ENCODE measurements around the gene CASK. TPM values are rescaled to one million over a fixed set of nuclear protein-coding genes. Genes with fewer than 3 reads are reported as not detected.

CASK gene
- total and polyA plus RNA-seq, 8 donors = 7.3 to 82.0 (median 32.3) TPM

DNA sequence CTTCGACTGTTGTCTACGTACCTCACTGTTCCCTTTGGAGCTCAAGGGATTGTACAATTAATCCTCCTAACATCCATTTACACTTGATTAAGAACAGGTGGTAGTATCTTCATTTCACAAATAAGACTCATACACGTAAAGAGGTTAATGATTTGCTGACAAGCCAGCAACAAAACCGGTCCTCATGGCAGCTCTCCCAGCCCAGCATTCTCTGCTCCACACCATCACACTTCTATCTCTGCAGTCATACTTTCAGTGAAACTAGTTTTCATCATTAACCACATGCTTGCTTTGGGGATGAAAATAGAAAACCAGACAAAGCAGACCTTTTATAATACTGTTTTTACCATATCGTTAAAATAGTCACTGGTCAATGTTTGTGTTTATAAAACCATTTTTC, 28.7 kb upstream of the CASK start:
- no peak overlapping the region for H3K4me3 ChIP-seq
- no peak overlapping the region for H3K27ac ChIP-seq
- 56 to 62% (median 61%) methylated on average over 5 of the region's 5 CpGs for WGBS, 5 donors
- DNase-seq = no peak
- H3K27me3 ChIP-seq = no peaks in the 10 kb centered on the region
- no peaks in the 10 kb centered on the region for H3K36me3 ChIP-seq
- intact Hi-C loops (cut with DNase I; ENCODE audit: low total_unique reads) = no loop called here
- H3K4me1 ChIP-seq = no peaks in the 10 kb centered on the region
- no peak for TF ChIP-seq POLR2A (IDR thresholded peaks at IDR 0.05)
- TF ChIP-seq, protein P1, sequence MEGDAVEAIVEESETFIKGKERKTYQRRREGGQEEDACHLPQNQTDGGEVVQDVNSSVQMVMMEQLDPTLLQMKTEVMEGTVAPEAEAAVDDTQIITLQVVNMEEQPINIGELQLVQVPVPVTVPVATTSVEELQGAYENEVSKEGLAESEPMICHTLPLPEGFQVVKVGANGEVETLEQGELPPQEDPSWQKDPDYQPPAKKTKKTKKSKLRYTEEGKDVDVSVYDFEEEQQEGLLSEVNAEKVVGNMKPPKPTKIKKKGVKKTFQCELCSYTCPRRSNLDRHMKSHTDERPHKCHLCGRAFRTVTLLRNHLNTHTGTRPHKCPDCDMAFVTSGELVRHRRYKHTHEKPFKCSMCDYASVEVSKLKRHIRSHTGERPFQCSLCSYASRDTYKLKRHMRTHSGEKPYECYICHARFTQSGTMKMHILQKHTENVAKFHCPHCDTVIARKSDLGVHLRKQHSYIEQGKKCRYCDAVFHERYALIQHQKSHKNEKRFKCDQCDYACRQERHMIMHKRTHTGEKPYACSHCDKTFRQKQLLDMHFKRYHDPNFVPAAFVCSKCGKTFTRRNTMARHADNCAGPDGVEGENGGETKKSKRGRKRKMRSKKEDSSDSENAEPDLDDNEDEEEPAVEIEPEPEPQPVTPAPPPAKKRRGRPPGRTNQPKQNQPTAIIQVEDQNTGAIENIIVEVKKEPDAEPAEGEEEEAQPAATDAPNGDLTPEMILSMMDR (IDR thresholded peaks at IDR 0.05) = no peak
- no peak for TF ChIP-seq EP300 (IDR thresholded peaks at IDR 0.05)
- TF ChIP-seq POLR2AphosphoS5 (IDR thresholded peaks at IDR 0.05) = no peak
- H3K9me3 ChIP-seq = no peaks in the 10 kb centered on the region

DNA sequence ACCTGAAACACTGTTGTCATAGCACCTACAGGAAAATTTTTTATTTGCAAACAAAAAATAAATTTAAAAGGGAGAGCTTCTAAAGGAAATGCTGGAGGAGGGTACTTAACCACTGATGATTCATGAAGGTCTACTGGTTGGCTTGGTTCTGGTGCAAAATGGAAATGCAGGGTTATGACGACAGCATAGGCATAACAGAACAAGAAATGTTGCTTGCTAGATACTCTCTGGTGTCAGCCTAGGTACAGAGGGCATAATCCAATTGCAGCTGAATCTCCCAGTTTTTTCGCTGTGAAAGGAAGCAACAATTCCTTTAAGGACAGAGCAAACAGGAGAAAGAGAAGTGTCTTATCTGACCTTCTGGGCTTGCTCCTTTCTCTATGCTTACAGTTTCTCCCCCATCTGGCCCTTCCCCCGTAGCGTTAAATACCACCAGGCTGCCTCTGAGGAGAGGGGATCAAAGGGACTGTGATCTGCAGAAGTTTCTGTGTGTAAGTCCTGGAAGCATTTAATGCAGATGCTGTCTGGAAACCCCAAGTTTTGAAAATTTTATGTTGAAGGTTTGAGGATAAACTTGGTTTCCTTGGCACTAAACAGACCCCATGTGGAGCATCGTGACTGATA, 23.7 kb upstream of the CASK start:
- H3K4me3 ChIP-seq = no peak overlapping the region
- no peaks in the 10 kb centered on the region for H3K27me3 ChIP-seq
- H3K4me1 ChIP-seq = no peaks in the 10 kb centered on the region
- 62 to 92% (median 82%) methylated on average over 5 of the region's 5 CpGs for WGBS, 5 donors
- no peak overlapping the region for H3K27ac ChIP-seq
- intact Hi-C loops (cut with DNase I; ENCODE audit: low total_unique reads) = no loop called here
- no peaks in the 10 kb centered on the region for H3K36me3 ChIP-seq
- no peaks in the 10 kb centered on the region for H3K9me3 ChIP-seq
- no peak for TF ChIP-seq EP300 (IDR thresholded peaks at IDR 0.05)
- TF ChIP-seq, protein P1 (IDR thresholded peaks at IDR 0.05) = no peak
- no peak for DNase-seq

DNA sequence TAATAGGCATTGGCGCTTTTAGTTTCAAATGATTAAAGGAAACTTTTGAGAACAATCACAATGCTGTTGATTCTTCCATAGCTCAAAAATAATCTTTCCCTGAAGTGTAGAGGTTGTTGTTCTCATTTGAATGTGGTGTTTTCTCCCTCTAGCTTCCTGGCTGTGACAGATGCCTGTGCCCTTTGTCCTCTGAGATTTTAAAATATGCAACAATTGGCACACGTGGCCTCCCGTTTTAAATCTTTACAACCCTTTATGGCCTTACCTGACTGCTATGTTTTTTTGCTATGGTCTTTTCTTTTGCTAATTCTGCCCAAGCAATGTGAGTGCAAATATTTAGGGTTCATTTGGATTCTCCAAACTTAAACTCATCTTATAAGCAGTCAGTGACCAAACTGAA, 22.9 kb upstream of the CASK start:
- Histone ChIP-seq H3K4me3 (no peak overlapping the region), H3K27ac (no peak overlapping the region), H3K36me3 (no peaks in the 10 kb centered on the region), H3K4me1 (no peaks in the 10 kb centered on the region), H3K27me3 (no peaks in the 10 kb centered on the region), H3K9me3 (no peaks in the 10 kb centered on the region)
- peak in 1 of 2 donors; percentile 14 for DNase-seq
- 36 to 68% (median 54%) methylated on average over 3 of the region's 3 CpGs for WGBS, 5 donors
- TF ChIP-seq, protein P1 (IDR thresholded peaks at IDR 0.05) = no peak
- TF ChIP-seq POLR2AphosphoS5 (IDR thresholded peaks at IDR 0.05) = no peak
- TF ChIP-seq EP300 (IDR thresholded peaks at IDR 0.05) = no peak
- TF ChIP-seq POLR2A (IDR thresholded peaks at IDR 0.05) = no peak
- intact Hi-C loops (cut with DNase I; ENCODE audit: low total_unique reads) = no loop called here

DNA sequence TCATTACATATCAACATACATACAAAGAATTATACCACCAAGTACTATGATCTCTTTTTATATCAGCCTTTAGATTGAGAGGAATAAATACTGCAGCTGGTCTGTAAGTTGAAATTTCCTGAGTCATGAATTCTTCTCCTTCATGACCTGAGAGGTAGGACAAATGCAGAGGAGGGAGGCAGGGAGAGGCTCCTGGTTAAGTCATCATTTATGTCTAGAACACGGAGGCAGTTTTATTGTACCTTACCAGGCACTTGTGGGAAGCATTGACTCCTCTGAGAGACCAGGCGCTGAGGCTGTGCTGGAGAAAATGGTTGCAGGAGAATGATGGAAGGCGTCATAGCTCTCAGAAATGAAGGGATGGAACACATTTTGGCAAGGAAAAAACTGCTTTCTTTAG, 12.5 kb upstream of the CASK start:
- Histone ChIP-seq H3K27ac (no peak overlapping the region), H3K9me3 (no peaks in the 10 kb centered on the region), H3K36me3 (no peaks in the 10 kb centered on the region), H3K4me1 (no peaks in the 10 kb centered on the region), H3K4me3 (no peak overlapping the region), H3K27me3 (peaks cover 0 to 2% (median 0%) of the 10 kb centered on the region in 3 donors)
- DNase-seq = no peak
- TF ChIP-seq POLR2AphosphoS5 (IDR thresholded peaks at IDR 0.05) (no peak), EP300 (IDR thresholded peaks at IDR 0.05) (no peak), POLR2A (IDR thresholded peaks at IDR 0.05) (no peak)
- TF ChIP-seq, protein P1 (IDR thresholded peaks at IDR 0.05) = no peak
- WGBS, 5 donors = 65 to 88% (median 79%) methylated on average over 3 of the region's 3 CpGs
- intact Hi-C loops (cut with DNase I; ENCODE audit: low total_unique reads) = no loop called here

Measured in stomach (tissue), 9 donors.